Ectodermal cell (in vitro differentiated cells): ENCODE results near the gene ENO1.
"Not testable (repeated sequence)": the region's sequence is repeated elsewhere in the genome, so short reads cannot be mapped to it uniquely, and the experiment has no call there.

Source experiments
- H3K27ac ChIP-seq: 2 replicates; pipeline ENCODE4 v1.7.0; 2013; ENCODE audit warnings: mild to moderate bottlenecking, low read depth, low read length; ENCODE audit not compliant: insufficient read depth, poor library complexity, severe bottlenecking
- H3K27me3 ChIP-seq: 2 replicates; pipeline ENCODE4 v1.7.0; 2013; ENCODE audit warnings: mild to moderate bottlenecking, low read length; ENCODE audit not compliant: insufficient read depth, control insufficient read depth, poor library complexity, severe bottlenecking
- H3K36me3 ChIP-seq: one replicate; pipeline ENCODE4 v1.7.0; 2013; ENCODE audit warnings: low read length; ENCODE audit not compliant: control insufficient read depth, insufficient read depth
- H3K4me1 ChIP-seq: one replicate; pipeline ENCODE4 v1.7.0; 2013; ENCODE audit warnings: low read length; ENCODE audit not compliant: control insufficient read depth, insufficient read depth
- H3K4me3 ChIP-seq: 2 replicates; pipeline ENCODE4 v1.7.0; 2013; ENCODE audit warnings: low read depth, low read length, control low read depth; ENCODE audit not compliant: insufficient read depth
- H3K9me3 ChIP-seq: 2 replicates; pipeline ENCODE4 v1.7.0; 2013; ENCODE audit warnings: mild to moderate bottlenecking, low read length, moderate library complexity; ENCODE audit not compliant: control insufficient read depth
- WGBS, 2 experiments: methylation state at CpG; one replicate each; pipeline ENCODE4 v1.1.7; 2013; ENCODE audit warnings: missing lambda C conversion rate in 2 of 2; 5-methylcytosine and 5-hydroxymethylcytosine counted together

ENO1 gene

GRCh38 chr1:8846263-8846662 is 32.2 kb downstream of the ENO1 start:
- H3K4me1 ChIP-seq, result no peaks in the 10 kb centered on the region
- no peaks in the 10 kb centered on the region for H3K27me3 ChIP-seq
- H3K9me3 ChIP-seq, result no peaks in the 10 kb centered on the region
- H3K4me3 ChIP-seq, result no peak overlapping the region
- H3K36me3 ChIP-seq, result no peaks in the 10 kb centered on the region
- H3K27ac ChIP-seq, result no peak overlapping the region
- WGBS, 2 experiments, result 92 to 93% methylated on average over 4 of the region's 4 CpGs

- H3K36me3 ChIP-seq, result no peaks in the 10 kb centered on the region
- 90 to 92% methylated on average over 21 of the region's 21 CpGs for WGBS, 2 experiments
- no peak overlapping the region for H3K4me3 ChIP-seq
- no peaks in the 10 kb centered on the region for H3K9me3 ChIP-seq
- no peaks in the 10 kb centered on the region for H3K27me3 ChIP-seq
- no peaks in the 10 kb centered on the region for H3K4me1 ChIP-seq
- H3K27ac ChIP-seq, result no peak overlapping the region
These were observed 33.1 kb downstream of the ENO1 start for GRCh38 chr1:8845104-8846097.

- Histone ChIP-seq H3K4me1 (no peaks in the 10 kb centered on the region), H3K27ac (no peak overlapping the region), H3K4me3 (no peak overlapping the region), H3K27me3 (no peaks in the 10 kb centered on the region), H3K36me3 (no peaks in the 10 kb centered on the region), H3K9me3 (no peaks in the 10 kb centered on the region)
- 88 to 91% methylated on average over 7 of the region's 7 CpGs for WGBS, 2 experiments
These were observed 33.9 kb downstream of the ENO1 start for GRCh38 chr1:8844501-8845006.

GRCh38 chr1:8841395-8841794 is 37.1 kb downstream of the ENO1 start:
- H3K27ac ChIP-seq, result no peak overlapping the region
- no peaks in the 10 kb centered on the region for H3K27me3 ChIP-seq
- no peaks in the 10 kb centered on the region for H3K4me1 ChIP-seq
- 93 to 96% methylated on average over 2 to 3 of the region's 3 CpGs for WGBS, 2 experiments
- H3K4me3 ChIP-seq, result no peak overlapping the region
- H3K36me3 ChIP-seq, result no peaks in the 10 kb centered on the region
- H3K9me3 ChIP-seq, result no peaks in the 10 kb centered on the region

GRCh38 chr1:8839990-8840389 is 38.5 kb downstream of the ENO1 start:
- Histone ChIP-seq H3K4me1 (no peaks in the 10 kb centered on the region), H3K9me3 (no peaks in the 10 kb centered on the region), H3K27me3 (no peaks in the 10 kb centered on the region), H3K36me3 (no peaks in the 10 kb centered on the region), H3K4me3 (no peak overlapping the region), H3K27ac (no peak overlapping the region)
- 95% methylated on average over 7 of the region's 7 CpGs for WGBS, 2 experiments

- Histone ChIP-seq H3K27me3 (no peaks in the 10 kb centered on the region), H3K36me3 (no peaks in the 10 kb centered on the region), H3K27ac (no peak overlapping the region), H3K4me1 (no peaks in the 10 kb centered on the region), H3K4me3 (no peak overlapping the region), H3K9me3 (no peaks in the 10 kb centered on the region)
- WGBS, 2 experiments, result 92 to 93% methylated on average over 14 of the region's 14 CpGs
These were observed 42.4 kb downstream of the ENO1 start for GRCh38 chr1:8835941-8836643.

- H3K9me3 ChIP-seq, result no peaks in the 10 kb centered on the region
- WGBS, 2 experiments, result 71 to 79% methylated on average over 4 of the region's 4 CpGs
- no peak overlapping the region for H3K27ac ChIP-seq
- H3K4me3 ChIP-seq, result no peak overlapping the region
- no peaks in the 10 kb centered on the region for H3K36me3 ChIP-seq
- peaks cover under 1% of the 10 kb centered on the region for H3K4me1 ChIP-seq
- H3K27me3 ChIP-seq, result no peaks in the 10 kb centered on the region
These were observed 47.1 kb downstream of the ENO1 start for GRCh38 chr1:8831340-8831739.

GRCh38 chr1:8830732-8831131 is 47.8 kb downstream of the ENO1 start:
- not testable (repeated sequence) for H3K4me3 ChIP-seq, H3K27ac ChIP-seq, H3K9me3 ChIP-seq, H3K36me3 ChIP-seq, H3K4me1 ChIP-seq, H3K27me3 ChIP-seq
- 83 to 84% methylated on average over 10 of the region's 10 CpGs for WGBS, 2 experiments

GRCh38 chr1:8825985-8826481 is 52.5 kb downstream of the ENO1 start:
- Histone ChIP-seq H3K4me1 (peaks cover 5% of the 10 kb centered on the region), H3K4me3 (no peak overlapping the region), H3K27me3 (no peaks in the 10 kb centered on the region), H3K36me3 (no peaks in the 10 kb centered on the region), H3K27ac (no peak overlapping the region), H3K9me3 (no peaks in the 10 kb centered on the region)
- 79 to 80% methylated on average over 10 of the region's 10 CpGs for WGBS, 2 experiments

GRCh38 chr1:8823295-8823664 is 55.2 kb downstream of the ENO1 start:
- Histone ChIP-seq H3K27me3 (no peaks in the 10 kb centered on the region), H3K4me3 (no peak overlapping the region), H3K27ac (no peak overlapping the region), H3K36me3 (no peaks in the 10 kb centered on the region), H3K9me3 (no peaks in the 10 kb centered on the region), H3K4me1 (peaks cover 5% of the 10 kb centered on the region)
- 88 to 91% methylated on average over 6 of the region's 6 CpGs for WGBS, 2 experiments
